Measurements from ENCODE around the gene HCN3.

DNA sequence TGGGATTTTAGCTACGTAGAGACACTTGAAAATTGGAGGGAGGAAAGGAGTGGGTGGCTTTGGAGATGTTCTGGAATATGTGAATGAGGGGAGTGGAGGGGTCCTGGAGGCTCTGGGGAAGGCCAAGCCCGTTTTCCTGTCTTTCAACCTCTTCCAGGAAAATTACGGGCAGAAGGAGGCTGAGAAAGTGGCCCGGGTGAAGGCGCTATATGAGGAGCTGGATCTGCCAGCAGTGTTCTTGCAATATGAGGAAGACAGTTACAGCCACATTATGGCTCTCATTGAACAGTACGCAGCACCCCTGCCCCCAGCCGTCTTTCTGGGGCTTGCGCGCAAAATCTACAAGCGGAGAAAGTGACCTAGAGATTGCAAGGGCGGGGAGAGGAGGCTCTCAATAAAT is 43.0 kb downstream of the HCN3 start:
- TF ChIP-seq CTCF (IDR thresholded peaks at IDR 0.05 in 4 of 5, conservative IDR thresholded peaks at IDR 0.05 in 1 of 5) (no peak), POLR2A (IDR thresholded peaks at IDR 0.05) (no peak)
